Hepatocyte (in vitro differentiated cells): Measurements from ENCODE around the gene FRMD4B. TPM values are rescaled to one million over a fixed set of nuclear protein-coding genes. Genes with fewer than 3 reads are reported as not detected.
A peak's percentile ranks its signal among the peaks of the same experiment; 100 is the strongest.

ENCODE experiments used
- DNase-seq: peaks from one replicate; pipeline ENCODE4 v3.0.0-alpha.2; 2016; ENCODE audit warnings: low spot score
- H2AFZ ChIP-seq: fragments of 200-600 bp; sonication (generic); 2 replicates; pipeline ENCODE4 v1.6.0; 2016; ENCODE audit warnings: antibody characterized with exemption, mild to moderate bottlenecking
- H3K27ac ChIP-seq: fragments of 200-600 bp; sonication (generic); 2 replicates; pipeline ENCODE4 v1.5.1; 2016; ENCODE audit warnings: mild to moderate bottlenecking
- H3K27me3 ChIP-seq: fragments of 200-600 bp; sonication (generic); 2 replicates; pipeline ENCODE4 v1.6.1; 2016
- H3K36me3 ChIP-seq: fragments of 200-600 bp; sonication (generic); replicated peaks from 2 replicates; pipeline ENCODE4 v1.5.1; 2016; ENCODE audit warnings: low read depth; ENCODE audit not compliant: insufficient read depth
- H3K4me1 ChIP-seq: fragments of 200-600 bp; sonication (generic); 2 replicates; pipeline ENCODE4 v1.5.1; 2016; ENCODE audit warnings: mild to moderate bottlenecking, moderate library complexity; ENCODE audit not compliant: insufficient read depth
- H3K4me2 ChIP-seq: fragments of 200-600 bp; sonication (generic); 2 replicates; pipeline ENCODE4 v1.6.0; 2016
- H3K4me3 ChIP-seq: fragments of 200-600 bp; sonication (generic); 2 replicates; pipeline ENCODE4 v1.5.1; 2016; ENCODE audit warnings: mild to moderate bottlenecking
- H3K79me2 ChIP-seq: fragments of 200-600 bp; sonication (generic); 2 replicates; pipeline ENCODE4 v1.6.0; 2017; ENCODE audit warnings: mild to moderate bottlenecking
- H3K9me2 ChIP-seq: fragments of 200-600 bp; sonication (generic); replicated peaks from 2 replicates; pipeline ENCODE4 v1.6.0; 2017; ENCODE audit warnings: mild to moderate bottlenecking; ENCODE audit not compliant: insufficient read depth
- H3K9me3 ChIP-seq: fragments of 200-600 bp; sonication (generic); 2 replicates; pipeline ENCODE4 v1.5.1; 2016; ENCODE audit warnings: low read depth, mild to moderate bottlenecking
- H4K20me1 ChIP-seq: fragments of 200-600 bp; sonication (generic); 2 replicates; pipeline ENCODE4 v1.6.0; 2016; ENCODE audit warnings: mild to moderate bottlenecking; ENCODE audit not compliant: insufficient read depth, poor library complexity, severe bottlenecking
- EZH2 ChIP-seq: fragments of 200-600 bp; sonication (generic); IDR thresholded peaks from 2 replicates; pipeline ENCODE4 v1.6.1; 2016; ENCODE audit warnings: antibody characterized with exemption, mild to moderate bottlenecking, borderline replicate concordance
- EZH2phosphoT487 ChIP-seq: fragments of 200-600 bp; sonication (generic); IDR thresholded peaks from one replicate; pipeline ENCODE4 v1.6.1; 2018; ENCODE audit warnings: antibody characterized with exemption, mild to moderate bottlenecking, low read depth, moderate library complexity; ENCODE audit not compliant: unreplicated experiment, severe bottlenecking
- WGBS: methylation state at CpG from one replicate; pipeline ENCODE4 v1.1.6; 2016; ENCODE audit warnings: low lambda C conversion rate; ENCODE audit errors: missing lambda C conversion rate; 5-methylcytosine and 5-hydroxymethylcytosine counted together
- polyA plus RNA-seq: library from polyadenylated mRNA; unstranded; fragments of >200 nt; fragmentation: Nextera tagmentation; extraction: Ambion mirVana; gene quantifications from 2 replicates; pipeline ENCODE4 v1.2.1, GENCODE V29; 2016
- total RNA-seq: library from RNA; depleted of rRNA; stranded (reverse); fragments of >200 nt; gene quantifications from 2 replicates; pipeline ENCODE4 v1.2.3, GENCODE V29; 2014
- TF ChIP-seq, protein P1 (sequence below): fragments of 200-600 bp; sonication (generic); IDR thresholded peaks from 2 replicates; pipeline ENCODE4 v1.5.1; 2016; ENCODE audit warnings: antibody characterized with exemption, mild to moderate bottlenecking; ENCODE audit not compliant: poor library complexity

The FRMD4B gene
- total and polyA plus RNA-seq, 2 experiments from 2014 or later: 10.8 to 28.1 TPM

DNA sequence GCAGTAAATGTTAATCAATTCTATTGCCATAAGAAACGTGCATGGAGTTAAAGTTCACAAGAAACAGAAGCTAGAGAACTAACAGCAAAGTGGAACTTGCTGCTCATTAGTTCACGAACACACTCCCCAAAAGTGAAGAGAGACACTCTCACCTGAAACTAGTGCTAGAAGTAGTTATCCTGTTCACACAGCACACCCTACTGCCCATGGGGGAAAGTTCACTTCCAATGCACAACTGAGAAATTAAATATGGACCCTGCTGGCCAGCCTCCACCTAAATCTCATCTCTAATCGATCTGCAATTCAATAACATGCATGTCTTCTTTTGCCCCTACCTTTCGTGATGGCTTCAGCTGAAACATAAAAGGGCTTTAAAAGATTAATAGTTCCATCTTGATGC lies 39.4 kb upstream of the FRMD4B start:
- Histone ChIP-seq H3K27me3 (no peaks in the 10 kb centered on the region), H3K4me1 (no peaks in the 10 kb centered on the region), H3K9me2 (no peaks in the 10 kb centered on the region), H4K20me1 (no peaks in the 10 kb centered on the region), H3K79me2 (no peaks in the 10 kb centered on the region), H3K9me3 (no peaks in the 10 kb centered on the region), H3K4me3 (no peak overlapping the region), H3K36me3 (no peaks in the 10 kb centered on the region), H2AFZ (no peak overlapping the region), H3K27ac (peak overlapping the region; percentile 35), H3K4me2 (no peak overlapping the region)
- TF ChIP-seq EZH2phosphoT487: no peak
- TF ChIP-seq, protein P1, sequence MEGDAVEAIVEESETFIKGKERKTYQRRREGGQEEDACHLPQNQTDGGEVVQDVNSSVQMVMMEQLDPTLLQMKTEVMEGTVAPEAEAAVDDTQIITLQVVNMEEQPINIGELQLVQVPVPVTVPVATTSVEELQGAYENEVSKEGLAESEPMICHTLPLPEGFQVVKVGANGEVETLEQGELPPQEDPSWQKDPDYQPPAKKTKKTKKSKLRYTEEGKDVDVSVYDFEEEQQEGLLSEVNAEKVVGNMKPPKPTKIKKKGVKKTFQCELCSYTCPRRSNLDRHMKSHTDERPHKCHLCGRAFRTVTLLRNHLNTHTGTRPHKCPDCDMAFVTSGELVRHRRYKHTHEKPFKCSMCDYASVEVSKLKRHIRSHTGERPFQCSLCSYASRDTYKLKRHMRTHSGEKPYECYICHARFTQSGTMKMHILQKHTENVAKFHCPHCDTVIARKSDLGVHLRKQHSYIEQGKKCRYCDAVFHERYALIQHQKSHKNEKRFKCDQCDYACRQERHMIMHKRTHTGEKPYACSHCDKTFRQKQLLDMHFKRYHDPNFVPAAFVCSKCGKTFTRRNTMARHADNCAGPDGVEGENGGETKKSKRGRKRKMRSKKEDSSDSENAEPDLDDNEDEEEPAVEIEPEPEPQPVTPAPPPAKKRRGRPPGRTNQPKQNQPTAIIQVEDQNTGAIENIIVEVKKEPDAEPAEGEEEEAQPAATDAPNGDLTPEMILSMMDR: peak; percentile 60
- DNase-seq: peak; percentile 49
- WGBS: 49% methylated on average over 4 of the region's 4 CpGs

DNA sequence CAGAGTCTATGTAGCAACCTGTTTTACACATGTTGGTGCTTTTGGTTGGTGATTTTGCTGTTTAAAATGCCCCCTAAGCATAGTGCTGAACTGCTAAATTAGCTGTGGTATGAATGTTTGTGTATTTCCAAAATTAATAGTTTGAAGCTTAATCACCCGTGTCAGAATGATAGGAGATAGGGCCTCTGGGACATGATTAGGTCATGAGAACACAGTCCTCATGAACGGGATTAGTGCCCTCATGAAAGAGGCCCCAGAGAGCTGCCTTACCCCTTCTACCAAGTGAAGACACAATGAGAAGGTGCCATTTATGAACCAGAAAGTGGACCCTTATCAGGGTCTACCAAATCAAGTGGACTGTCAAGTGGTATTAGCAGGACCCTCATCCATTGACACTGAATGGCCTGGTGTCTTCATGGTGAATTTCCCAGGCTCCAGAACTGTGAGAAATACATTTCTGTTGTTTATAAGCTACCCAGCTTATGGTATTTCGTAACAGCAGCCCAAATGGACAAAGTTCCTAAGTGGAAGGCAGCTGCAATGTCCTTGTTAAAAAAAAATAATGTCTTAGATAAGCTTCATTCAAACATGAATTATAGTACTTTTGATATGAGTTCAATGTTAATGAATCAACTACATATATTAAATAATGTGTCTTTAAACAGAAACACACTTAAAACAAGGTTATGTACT lies 37.7 kb upstream of the FRMD4B start:
- H3K9me3 ChIP-seq: no peaks in the 10 kb centered on the region
- no peak overlapping the region for H3K4me2 ChIP-seq
- no peaks in the 10 kb centered on the region for H4K20me1 ChIP-seq
- no peak overlapping the region for H3K4me3 ChIP-seq
- H3K27me3 ChIP-seq: no peaks in the 10 kb centered on the region
- TF ChIP-seq EZH2phosphoT487: no peak
- TF ChIP-seq, protein P1: no peak
- TF ChIP-seq EZH2: no peak
- H3K9me2 ChIP-seq: no peaks in the 10 kb centered on the region
- DNase-seq: no peak
- H3K79me2 ChIP-seq: no peaks in the 10 kb centered on the region
- WGBS: 80% methylated on average over 3 of the region's 3 CpGs
- H2AFZ ChIP-seq: no peak overlapping the region
- H3K4me1 ChIP-seq: no peaks in the 10 kb centered on the region
- no peak overlapping the region for H3K27ac ChIP-seq
- no peaks in the 10 kb centered on the region for H3K36me3 ChIP-seq

DNA sequence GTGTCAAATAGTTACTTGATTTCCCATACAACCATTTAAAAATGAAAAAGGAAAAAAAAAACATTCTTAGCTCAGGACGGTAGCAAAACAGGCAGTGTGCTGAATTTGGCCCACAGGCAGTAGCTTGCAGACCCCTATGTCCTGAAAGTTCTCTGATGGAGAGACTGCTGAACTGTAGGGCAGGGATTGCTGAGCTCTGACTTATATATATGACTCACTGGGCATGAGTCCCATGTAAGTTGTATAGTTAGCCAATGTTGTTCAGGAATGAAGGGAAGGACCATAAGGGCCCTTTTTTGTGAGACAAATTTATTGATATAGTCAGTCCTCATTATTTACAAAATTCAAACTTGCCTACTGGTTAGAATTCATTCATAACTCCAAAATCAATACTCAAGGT lies 36.9 kb upstream of the FRMD4B start:
- TF ChIP-seq, protein P1: no peak
- TF ChIP-seq EZH2phosphoT487: no peak
- TF ChIP-seq EZH2: no peak
- Histone ChIP-seq H3K4me2 (no peak overlapping the region), H3K4me1 (no peaks in the 10 kb centered on the region), H4K20me1 (no peaks in the 10 kb centered on the region), H3K4me3 (no peak overlapping the region), H3K27me3 (no peaks in the 10 kb centered on the region), H3K79me2 (no peaks in the 10 kb centered on the region), H2AFZ (no peak overlapping the region), H3K9me3 (no peaks in the 10 kb centered on the region), H3K9me2 (no peaks in the 10 kb centered on the region), H3K27ac (no peak overlapping the region), H3K36me3 (no peaks in the 10 kb centered on the region)
- DNase-seq: no peak
- 85% methylated on average over 1 of the region's 1 CpG for WGBS
